Measurements from ENCODE around the gene SAMD4A.

SAMD4A gene

GRCh38 chr14:54631016-54631415 is 64.1 kb downstream of the SAMD4A start:
- Histone ChIP-seq H3K4me1 (ENCODE audit: control insufficient read depth, insufficient read depth, low read length) (peaks cover 22% of the 10 kb centered on the region), H3K9me3 (ENCODE audit: control insufficient read depth in 2 of 2, low read length in 2 of 2) (no peaks in the 10 kb centered on the region), H3K4me3 (ENCODE audit: low read length in 2 of 2) (no peak overlapping the region), H3K27ac (ENCODE audit: low read length) (no peak overlapping the region), H3K27me3 (ENCODE audit: control insufficient read depth in 1 of 2, insufficient read depth in 2 of 2, low read length in 2 of 2) (no peaks in the 10 kb centered on the region), H3K36me3 (ENCODE audit: control insufficient read depth in 2 of 2, insufficient read depth in 2 of 2, low read length in 2 of 2) (no peaks in the 10 kb centered on the region), H3K9ac (ENCODE audit: low read length in 2 of 2) (no peak overlapping the region)

GRCh38 chr14:54632452-54632851 is 65.5 kb downstream of the SAMD4A start:
- H3K27ac ChIP-seq (ENCODE audit: low read length), result no peak overlapping the region
- no peak overlapping the region for H3K4me3 ChIP-seq (ENCODE audit: low read length in 2 of 2)
- no peak overlapping the region for H3K9ac ChIP-seq (ENCODE audit: low read length in 2 of 2)
- no peaks in the 10 kb centered on the region for H3K36me3 ChIP-seq (ENCODE audit: control insufficient read depth in 2 of 2, insufficient read depth in 2 of 2, low read length in 2 of 2)
- peaks cover 19% of the 10 kb centered on the region for H3K4me1 ChIP-seq (ENCODE audit: control insufficient read depth, insufficient read depth, low read length)
- no peaks in the 10 kb centered on the region for H3K27me3 ChIP-seq (ENCODE audit: control insufficient read depth in 1 of 2, insufficient read depth in 2 of 2, low read length in 2 of 2)
- no peaks in the 10 kb centered on the region for H3K9me3 ChIP-seq (ENCODE audit: control insufficient read depth in 2 of 2, low read length in 2 of 2)

GRCh38 chr14:54633076-54633475 is 66.1 kb downstream of the SAMD4A start:
- Histone ChIP-seq H3K36me3 (ENCODE audit: control insufficient read depth in 2 of 2, insufficient read depth in 2 of 2, low read length in 2 of 2) (no peaks in the 10 kb centered on the region), H3K4me3 (ENCODE audit: low read length in 2 of 2) (no peak overlapping the region), H3K9ac (ENCODE audit: low read length in 2 of 2) (no peak overlapping the region), H3K9me3 (ENCODE audit: control insufficient read depth in 2 of 2, low read length in 2 of 2) (no peaks in the 10 kb centered on the region), H3K4me1 (ENCODE audit: control insufficient read depth, insufficient read depth, low read length) (peaks cover 19% of the 10 kb centered on the region), H3K27me3 (ENCODE audit: control insufficient read depth in 1 of 2, insufficient read depth in 2 of 2, low read length in 2 of 2) (no peaks in the 10 kb centered on the region), H3K27ac (ENCODE audit: low read length) (no peak overlapping the region)

- Histone ChIP-seq H3K27ac (ENCODE audit: low read length) (no peak overlapping the region), H3K27me3 (ENCODE audit: control insufficient read depth in 1 of 2, insufficient read depth in 2 of 2, low read length in 2 of 2) (no peaks in the 10 kb centered on the region), H3K4me3 (ENCODE audit: low read length in 2 of 2) (no peak overlapping the region), H3K4me1 (ENCODE audit: control insufficient read depth, insufficient read depth, low read length) (peaks cover 22% of the 10 kb centered on the region), H3K36me3 (ENCODE audit: control insufficient read depth in 2 of 2, insufficient read depth in 2 of 2, low read length in 2 of 2) (peaks cover 0 to 2% of the 10 kb centered on the region in 2 donors), H3K9me3 (ENCODE audit: control insufficient read depth in 2 of 2, low read length in 2 of 2) (no peaks in the 10 kb centered on the region), H3K9ac (ENCODE audit: low read length in 2 of 2) (no peak overlapping the region)
Observed at GRCh38 chr14:54637270-54638134, 70.6 kb downstream of the SAMD4A start.

GRCh38 chr14:54638135-54638446 is 71.2 kb downstream of the SAMD4A start:
- H3K9ac ChIP-seq (ENCODE audit: low read length in 2 of 2), result no peak overlapping the region
- H3K36me3 ChIP-seq (ENCODE audit: control insufficient read depth in 2 of 2, insufficient read depth in 2 of 2, low read length in 2 of 2), result peaks cover 0 to 2% of the 10 kb centered on the region in 2 donors

GRCh38 chr14:54639611-54640010 is 72.7 kb downstream of the SAMD4A start:
- Histone ChIP-seq H3K27me3 (ENCODE audit: control insufficient read depth in 1 of 2, insufficient read depth in 2 of 2, low read length in 2 of 2) (no peaks in the 10 kb centered on the region), H3K4me1 (ENCODE audit: control insufficient read depth, insufficient read depth, low read length) (peaks cover 26% of the 10 kb centered on the region), H3K4me3 (ENCODE audit: low read length in 2 of 2) (no peak overlapping the region), H3K27ac (ENCODE audit: low read length) (no peak overlapping the region), H3K9ac (ENCODE audit: low read length in 2 of 2) (no peak overlapping the region), H3K36me3 (ENCODE audit: control insufficient read depth in 2 of 2, insufficient read depth in 2 of 2, low read length in 2 of 2) (peaks cover 0 to 2% of the 10 kb centered on the region in 2 donors), H3K9me3 (ENCODE audit: control insufficient read depth in 2 of 2, low read length in 2 of 2) (no peaks in the 10 kb centered on the region)

More at GRCh38 chr14:54638135-54638446, 71.2 kb downstream of the SAMD4A start:
- H3K9me3 ChIP-seq (ENCODE audit: control insufficient read depth in 2 of 2, low read length in 2 of 2), result no peaks in the 10 kb centered on the region
- H3K4me3 ChIP-seq (ENCODE audit: low read length in 2 of 2), result no peak overlapping the region
- H3K27me3 ChIP-seq (ENCODE audit: control insufficient read depth in 1 of 2, insufficient read depth in 2 of 2, low read length in 2 of 2), result no peaks in the 10 kb centered on the region
- H3K4me1 ChIP-seq (ENCODE audit: control insufficient read depth, insufficient read depth, low read length), result peaks cover 22% of the 10 kb centered on the region
- no peak overlapping the region for H3K27ac ChIP-seq (ENCODE audit: low read length)

- H3K9ac ChIP-seq (ENCODE audit: low read length in 2 of 2), result no peak overlapping the region
- peaks cover 26% of the 10 kb centered on the region for H3K4me1 ChIP-seq (ENCODE audit: control insufficient read depth, insufficient read depth, low read length)
- no peak overlapping the region for H3K27ac ChIP-seq (ENCODE audit: low read length)
Observed at GRCh38 chr14:54640506-54640905, 73.6 kb downstream of the SAMD4A start.

GRCh38 chr14:54642121-54642520 is 75.2 kb downstream of the SAMD4A start:
- Histone ChIP-seq H3K27me3 (ENCODE audit: control insufficient read depth in 1 of 2, insufficient read depth in 2 of 2, low read length in 2 of 2) (no peaks in the 10 kb centered on the region), H3K27ac (ENCODE audit: low read length) (no peak overlapping the region), H3K4me1 (ENCODE audit: control insufficient read depth, insufficient read depth, low read length) (peaks cover 31% of the 10 kb centered on the region)

More at GRCh38 chr14:54640506-54640905, 73.6 kb downstream of the SAMD4A start:
- Histone ChIP-seq H3K27me3 (ENCODE audit: control insufficient read depth in 1 of 2, insufficient read depth in 2 of 2, low read length in 2 of 2) (no peaks in the 10 kb centered on the region), H3K36me3 (ENCODE audit: control insufficient read depth in 2 of 2, insufficient read depth in 2 of 2, low read length in 2 of 2) (peaks cover 0 to 2% of the 10 kb centered on the region in 2 donors), H3K4me3 (ENCODE audit: low read length in 2 of 2) (no peak overlapping the region), H3K9me3 (ENCODE audit: control insufficient read depth in 2 of 2, low read length in 2 of 2) (no peaks in the 10 kb centered on the region)

GRCh38 chr14:54642801-54643695 is 76.1 kb downstream of the SAMD4A start:
- peaks cover 26% of the 10 kb centered on the region for H3K4me1 ChIP-seq (ENCODE audit: control insufficient read depth, insufficient read depth, low read length)
- H3K9me3 ChIP-seq (ENCODE audit: control insufficient read depth in 2 of 2, low read length in 2 of 2), result no peaks in the 10 kb centered on the region
- H3K4me3 ChIP-seq (ENCODE audit: low read length in 2 of 2), result no peak overlapping the region
- H3K27ac ChIP-seq (ENCODE audit: low read length), result peak overlapping the region; percentile 56
- peaks cover 0 to 2% of the 10 kb centered on the region in 2 donors for H3K36me3 ChIP-seq (ENCODE audit: control insufficient read depth in 2 of 2, insufficient read depth in 2 of 2, low read length in 2 of 2)
- no peaks in the 10 kb centered on the region for H3K27me3 ChIP-seq (ENCODE audit: control insufficient read depth in 1 of 2, insufficient read depth in 2 of 2, low read length in 2 of 2)
- H3K9ac ChIP-seq (ENCODE audit: low read length in 2 of 2), result no peak overlapping the region

More at GRCh38 chr14:54642121-54642520, 75.2 kb downstream of the SAMD4A start:
- H3K36me3 ChIP-seq (ENCODE audit: control insufficient read depth in 2 of 2, insufficient read depth in 2 of 2, low read length in 2 of 2), result peaks cover 0 to 2% of the 10 kb centered on the region in 2 donors
- H3K4me3 ChIP-seq (ENCODE audit: low read length in 2 of 2), result no peak overlapping the region
- H3K9ac ChIP-seq (ENCODE audit: low read length in 2 of 2), result no peak overlapping the region
- no peaks in the 10 kb centered on the region for H3K9me3 ChIP-seq (ENCODE audit: control insufficient read depth in 2 of 2, low read length in 2 of 2)

GRCh38 chr14:54643696-54644176 is 76.8 kb downstream of the SAMD4A start:
- no peaks in the 10 kb centered on the region for H3K27me3 ChIP-seq (ENCODE audit: control insufficient read depth in 1 of 2, insufficient read depth in 2 of 2, low read length in 2 of 2)
- peak overlapping the region; percentile 56 for H3K27ac ChIP-seq (ENCODE audit: low read length)
- H3K4me1 ChIP-seq (ENCODE audit: control insufficient read depth, insufficient read depth, low read length), result peaks cover 24% of the 10 kb centered on the region
- H3K9ac ChIP-seq (ENCODE audit: low read length in 2 of 2), result no peak overlapping the region
- H3K4me3 ChIP-seq (ENCODE audit: low read length in 2 of 2), result no peak overlapping the region
- peaks cover 0 to 2% of the 10 kb centered on the region in 2 donors for H3K36me3 ChIP-seq (ENCODE audit: control insufficient read depth in 2 of 2, insufficient read depth in 2 of 2, low read length in 2 of 2)
- H3K9me3 ChIP-seq (ENCODE audit: control insufficient read depth in 2 of 2, low read length in 2 of 2), result no peaks in the 10 kb centered on the region
